Measurements from ENCODE around the gene ETF1.
A peak's percentile ranks its signal among the peaks of the same experiment; 100 is the strongest.
"Not testable (repeated sequence)": the region's sequence is repeated elsewhere in the genome, so short reads cannot be mapped to it uniquely, and the experiment has no call there.

Gene ETF1

DNA sequence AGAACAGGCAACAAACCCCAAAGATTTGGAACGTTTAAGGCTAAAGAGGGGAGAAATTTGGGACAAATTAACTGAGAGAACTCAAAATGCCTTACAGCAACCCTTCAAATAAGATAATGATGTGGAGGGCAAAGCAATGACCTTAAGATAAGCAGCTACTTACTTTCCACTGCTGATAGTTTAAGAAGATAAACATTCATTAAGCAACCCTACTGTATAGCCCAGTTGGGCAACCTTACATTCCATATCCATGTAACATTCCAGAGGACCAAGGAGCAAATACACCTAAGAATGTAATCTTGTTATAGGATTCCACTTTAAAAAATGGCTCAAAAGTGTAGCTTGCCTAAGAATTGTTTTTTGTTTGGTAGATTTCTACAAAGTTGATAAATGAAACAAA is 14.8 kb downstream of the ETF1 start:
- no peak for DNase-seq

DNA sequence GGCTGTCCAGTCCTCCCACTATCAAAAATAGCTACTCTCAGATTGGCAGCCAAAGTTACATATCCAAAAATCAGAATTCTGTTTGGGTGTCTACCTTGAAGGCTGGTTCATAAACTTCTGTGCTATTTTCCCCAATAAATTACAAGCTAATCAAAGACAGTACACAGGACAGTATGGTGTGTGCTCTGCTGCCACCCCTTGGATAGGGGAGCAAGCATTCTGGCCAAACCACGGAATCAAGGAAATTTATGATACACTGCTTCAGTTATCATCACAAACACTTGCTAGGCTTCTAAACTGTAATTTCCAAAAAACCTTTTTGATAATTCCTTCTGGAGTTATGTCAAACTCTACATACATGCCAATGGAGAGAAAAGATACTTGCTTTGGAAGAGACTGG is 15.9 kb downstream of the ETF1 start:
- no peak for DNase-seq

DNA sequence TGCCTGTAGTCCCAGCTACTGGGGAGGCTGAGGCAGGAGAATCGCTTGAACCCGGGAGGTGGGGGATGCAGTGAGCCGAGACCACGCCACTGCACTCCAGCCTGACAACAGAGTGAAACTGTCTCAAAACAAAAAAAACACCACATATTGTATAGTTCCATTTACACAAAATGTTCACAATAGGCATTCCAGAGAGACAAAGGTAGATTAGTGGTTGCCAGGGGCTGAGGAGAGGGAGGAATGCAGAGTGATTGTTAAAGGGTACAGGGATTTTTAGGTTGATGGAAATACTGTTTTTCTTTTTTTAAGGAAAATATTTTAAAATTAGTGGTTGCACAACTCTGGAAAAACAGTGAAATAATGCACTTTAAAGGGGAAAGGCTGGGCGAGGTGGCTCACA is 19.6 kb downstream of the ETF1 start:
- DNase-seq, result no peak

DNA sequence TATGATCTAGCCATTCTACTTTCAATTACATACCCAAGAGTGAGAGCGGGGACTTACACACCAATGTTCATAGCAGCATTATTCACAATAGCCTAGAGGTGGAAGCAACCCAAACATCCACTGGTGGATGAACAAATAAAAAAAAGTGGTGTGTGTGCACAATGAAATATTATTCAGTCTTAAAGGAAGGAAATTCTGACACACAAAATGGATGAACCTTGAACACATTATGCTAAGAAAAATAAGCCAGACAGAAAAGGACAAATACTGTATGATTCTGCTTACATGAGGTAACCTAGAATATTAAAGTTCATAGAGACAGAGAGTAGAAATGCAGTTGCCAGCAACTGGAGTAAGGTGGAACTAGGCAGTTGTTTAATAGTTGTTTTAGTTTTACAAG is 22.1 kb downstream of the ETF1 start:
- DNase-seq, result no peak

DNA sequence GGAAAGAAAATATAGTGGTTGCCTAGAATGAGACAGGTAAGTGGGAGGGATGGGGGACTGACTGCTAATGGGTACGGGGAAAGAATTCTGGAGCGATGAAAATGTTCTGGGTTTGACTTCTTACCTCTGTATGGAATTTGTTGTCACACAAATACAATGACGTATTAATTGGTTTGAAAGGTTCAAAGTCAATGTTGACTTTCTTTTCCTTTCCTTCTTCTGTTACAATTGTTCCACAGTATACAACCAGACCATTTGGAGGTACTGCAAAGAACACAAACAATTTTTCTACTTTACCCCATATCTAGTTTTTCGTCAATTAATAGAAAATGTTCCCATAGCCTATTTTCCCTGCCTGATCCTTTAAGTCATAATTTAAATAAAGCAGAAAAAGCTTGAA is 25.6 kb downstream of the ETF1 start:
- DNase-seq, result no peak

DNA sequence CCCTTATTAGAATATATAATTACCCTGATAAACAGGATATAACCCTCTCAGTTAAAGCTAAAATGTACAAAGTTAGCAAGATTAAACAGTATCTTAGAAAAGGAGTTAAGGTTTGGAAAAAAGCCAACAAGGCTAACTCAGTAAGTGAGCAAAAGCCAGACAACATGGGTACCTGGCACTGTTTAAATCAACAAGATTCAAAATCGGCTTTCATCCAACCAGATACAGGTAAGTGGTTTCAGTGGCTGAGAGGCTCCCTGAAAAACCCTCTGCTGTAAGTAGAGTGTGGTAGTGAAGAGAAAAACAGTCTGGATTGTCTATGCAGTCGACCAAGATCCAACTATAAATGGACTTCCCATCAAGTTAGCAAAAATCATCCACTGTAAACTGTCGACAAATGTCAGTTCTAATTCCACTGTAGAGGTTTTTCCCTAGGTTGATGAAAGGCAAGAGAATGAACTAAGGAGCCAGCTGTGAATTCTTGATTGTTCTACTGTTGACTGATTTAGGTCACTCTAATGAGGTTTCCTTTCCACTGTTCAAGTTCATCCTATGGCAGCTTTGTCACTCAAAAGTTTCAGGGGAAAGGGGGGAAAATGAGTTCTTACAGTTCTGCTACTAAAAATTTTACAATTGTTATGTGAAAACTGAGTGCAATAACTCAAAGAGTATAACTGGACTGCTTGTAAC is 27.3 kb downstream of the ETF1 start:
- DNase-seq, result no peak

DNA sequence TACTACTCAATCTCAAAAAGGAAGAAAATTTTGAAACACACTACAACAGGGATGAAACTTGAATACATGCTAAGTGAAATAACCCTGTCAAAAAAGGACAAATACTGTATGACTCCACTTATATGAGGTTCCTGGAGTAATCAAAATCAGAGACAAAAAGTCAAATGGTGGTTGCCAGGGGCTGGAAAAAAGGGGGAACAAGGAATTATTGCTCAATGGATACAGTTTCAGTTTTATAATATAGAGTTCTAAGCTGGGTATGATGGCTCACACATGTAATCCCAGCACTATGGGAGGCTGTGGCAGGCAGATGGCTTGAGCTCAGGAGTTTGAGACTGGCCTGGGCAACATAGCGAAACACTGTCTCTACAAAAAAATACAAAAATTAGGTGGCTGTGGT is 29.0 kb downstream of the ETF1 start:
- no peak for DNase-seq

DNA sequence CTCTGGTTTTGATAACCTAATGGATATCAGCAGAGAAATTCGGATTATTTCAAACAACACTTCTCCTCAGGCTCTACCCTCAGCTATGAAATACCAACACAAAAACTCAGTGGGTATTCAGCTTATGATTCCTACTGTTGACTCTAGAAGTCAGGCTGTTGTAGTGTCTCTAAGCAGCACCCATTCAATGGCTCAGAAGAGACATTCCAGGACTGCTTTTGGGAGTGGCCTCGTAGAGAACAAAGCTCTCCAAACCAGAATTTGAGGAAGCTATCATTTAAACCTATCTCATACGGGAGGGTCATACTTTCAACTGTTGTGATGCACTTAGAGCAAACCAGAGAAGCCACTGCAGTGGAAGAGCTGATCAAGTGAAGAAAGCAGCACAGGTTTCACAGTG is 34.1 kb downstream of the ETF1 start:
- no peak for DNase-seq

DNA sequence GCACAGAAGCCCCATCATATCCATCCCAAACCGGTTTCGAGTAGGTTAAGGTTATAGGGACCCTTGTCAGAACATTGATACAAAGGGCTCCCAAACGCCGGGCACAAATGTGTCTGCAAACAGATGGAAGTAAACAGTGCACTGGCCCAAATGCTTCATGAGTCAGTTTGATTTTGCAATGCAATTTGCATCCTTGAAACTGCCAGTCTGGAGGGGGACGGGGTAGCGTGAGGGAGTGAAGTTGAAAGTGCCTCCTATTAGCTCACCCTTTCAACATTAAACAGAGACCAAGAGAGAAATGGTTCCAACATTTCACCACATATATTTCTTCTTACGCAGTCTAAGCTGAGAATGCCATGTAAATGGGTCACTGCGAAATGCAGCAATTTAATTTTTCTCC is 35.6 kb downstream of the ETF1 start:
- not testable (repeated sequence) for DNase-seq

DNA sequence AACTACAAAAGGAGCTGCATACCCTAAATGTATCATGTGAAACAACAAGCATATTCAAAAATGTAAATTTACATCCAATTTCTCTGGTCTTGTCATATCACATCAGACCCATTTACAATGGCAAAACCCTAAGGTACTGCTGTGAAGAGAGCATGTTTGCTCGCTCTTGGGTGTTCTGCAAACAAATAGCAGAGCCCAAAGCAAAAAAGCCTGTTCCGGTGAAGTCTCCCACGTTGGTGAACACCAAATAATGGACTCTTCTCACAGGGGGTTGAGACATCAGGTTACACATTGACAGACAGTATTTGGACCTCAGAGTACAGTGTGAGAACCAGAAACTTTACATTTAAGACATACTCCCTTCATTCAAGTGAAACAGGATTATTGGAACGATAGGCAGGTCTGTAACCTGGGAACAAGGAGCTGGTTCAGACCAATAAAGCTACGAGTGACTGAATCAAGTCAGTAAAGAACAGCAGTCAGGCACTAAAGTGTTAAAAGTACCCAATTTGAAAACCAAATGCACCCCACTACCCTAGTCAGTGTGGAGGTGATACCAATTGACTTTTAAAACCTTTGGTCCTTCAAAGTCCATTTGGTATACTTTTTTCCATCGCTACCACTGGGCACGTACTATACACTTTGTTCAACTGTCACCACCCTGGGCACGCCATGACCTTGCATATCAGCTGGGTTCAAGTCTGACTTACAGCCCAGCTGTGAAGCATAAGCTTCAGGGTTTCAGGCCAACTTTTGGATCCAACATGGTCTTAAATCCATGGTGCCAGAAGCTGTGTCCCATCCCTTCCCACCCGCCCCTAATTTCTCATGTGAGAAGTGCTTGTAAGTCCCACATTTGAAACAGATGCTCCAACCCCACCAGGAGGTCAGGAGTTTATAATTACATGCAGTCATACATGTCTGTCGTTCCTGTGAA is 36.4 kb downstream of the ETF1 start:
- DNase-seq, result no peak

DNA sequence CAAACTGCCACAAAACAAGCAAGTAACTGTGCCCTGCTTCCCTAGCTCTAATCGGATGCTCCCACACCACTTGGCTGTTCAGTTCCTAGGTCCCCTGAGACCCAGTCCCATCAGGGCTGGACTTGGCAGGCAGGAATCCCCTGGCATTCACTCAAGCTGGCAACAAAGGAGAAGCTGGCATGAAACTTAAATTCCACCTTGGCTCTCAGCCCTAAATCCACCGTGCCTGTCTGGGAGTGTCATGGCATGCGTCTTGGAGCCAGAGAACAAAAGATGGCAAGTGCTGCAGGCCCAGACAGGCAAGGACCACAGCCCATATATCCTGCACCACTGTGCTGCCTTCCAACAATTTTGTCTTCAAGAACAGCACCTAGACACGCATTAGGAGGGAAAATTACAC is 38.2 kb downstream of the ETF1 start:
- DNase-seq, result no peak

DNA sequence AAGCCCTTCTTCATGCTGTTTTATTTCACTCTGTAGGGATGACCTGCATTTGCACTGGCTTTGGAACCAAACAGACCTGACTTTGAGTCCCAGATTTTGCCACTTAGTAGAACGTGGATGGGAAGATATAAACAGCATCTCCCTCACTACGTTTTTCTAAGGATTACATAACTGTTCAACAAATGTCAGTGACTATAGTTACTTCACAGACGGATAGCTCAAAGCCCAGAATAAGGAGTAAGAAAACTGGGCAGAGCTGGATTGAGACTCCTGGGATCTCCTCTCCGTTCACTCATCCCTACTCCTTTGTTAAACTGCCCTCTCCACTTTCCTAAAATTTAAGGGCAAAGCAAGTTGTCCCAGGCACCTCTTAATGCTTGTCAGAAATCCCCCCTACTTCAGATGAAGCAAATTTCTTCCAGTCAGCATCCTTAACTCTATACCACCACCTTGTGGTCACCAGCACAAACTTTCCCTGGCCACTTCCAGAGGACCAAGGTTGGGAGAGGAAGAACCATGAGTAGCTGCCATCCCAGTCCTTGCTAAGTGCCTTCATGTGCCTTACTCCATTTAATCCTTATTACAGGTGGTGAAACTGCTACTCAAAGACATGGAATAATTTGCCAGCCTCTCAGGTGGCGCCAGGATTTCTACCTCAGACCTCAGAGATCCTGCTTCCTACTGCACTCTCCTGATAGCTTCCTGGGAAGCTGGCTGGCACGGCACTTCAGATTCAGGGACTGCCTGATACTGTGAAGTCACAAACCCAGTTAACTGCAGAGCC is 39.4 kb downstream of the ETF1 start:
- peak; percentile 59 for DNase-seq

DNA sequence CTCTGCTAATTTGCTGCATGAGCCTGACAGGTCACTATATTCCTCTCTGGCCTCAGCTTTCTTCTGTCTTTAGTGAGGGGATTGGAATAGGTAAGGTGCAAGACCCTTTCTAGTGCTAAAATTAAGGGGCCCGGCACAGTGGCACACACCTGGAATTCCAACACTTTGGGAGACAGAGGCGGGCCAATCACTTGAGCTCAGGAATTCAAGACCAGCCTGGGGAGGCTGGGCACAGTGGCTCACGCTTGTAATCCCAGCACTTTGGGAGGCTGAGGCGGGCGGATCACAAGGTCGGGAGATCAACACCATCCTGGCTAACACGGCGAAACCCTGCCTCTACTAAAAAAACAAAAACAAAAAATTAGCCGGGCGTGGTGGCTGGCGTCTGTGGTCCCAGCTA is 40.5 kb downstream of the ETF1 start:
- DNase-seq, result no peak

DNA sequence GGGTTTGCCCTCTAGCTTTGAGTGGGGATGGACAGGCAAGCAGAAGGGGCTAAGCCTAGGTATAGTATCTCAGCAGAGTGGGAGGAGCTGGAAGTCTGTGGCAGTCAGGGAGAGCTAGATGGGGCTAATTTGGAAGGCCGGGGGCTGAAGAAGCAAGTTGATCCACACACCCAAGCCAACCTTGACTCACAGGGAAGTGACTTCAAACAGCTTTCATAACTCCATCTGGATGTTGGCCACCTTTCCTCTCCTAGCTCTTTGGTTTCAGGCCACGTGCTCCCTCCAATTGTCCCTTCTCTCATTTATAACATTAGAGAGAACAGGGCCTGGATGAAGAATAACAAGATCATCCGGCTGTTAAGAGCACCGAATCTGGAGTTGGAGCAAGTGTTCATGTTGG is 40.9 kb downstream of the ETF1 start:
- no peak for DNase-seq

DNA sequence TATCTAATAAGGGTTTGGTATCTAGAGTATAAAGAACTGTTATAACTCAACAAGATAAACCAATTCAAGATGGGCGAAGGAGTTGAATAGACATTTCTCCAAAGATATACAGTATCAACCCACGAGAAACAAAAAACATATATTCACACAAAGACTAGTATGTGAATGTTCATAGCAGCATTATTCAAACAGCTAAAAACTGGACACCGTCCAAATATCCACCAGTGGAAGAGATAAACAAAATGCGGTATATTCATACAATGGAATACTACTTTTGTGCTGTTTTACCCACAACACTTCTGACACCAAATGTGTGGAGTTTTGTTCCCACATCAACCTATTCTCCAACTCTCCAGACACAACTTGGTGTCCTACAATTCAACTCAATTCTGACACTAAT is 44.7 kb downstream of the ETF1 start:
- DNase-seq, result no peak

DNA sequence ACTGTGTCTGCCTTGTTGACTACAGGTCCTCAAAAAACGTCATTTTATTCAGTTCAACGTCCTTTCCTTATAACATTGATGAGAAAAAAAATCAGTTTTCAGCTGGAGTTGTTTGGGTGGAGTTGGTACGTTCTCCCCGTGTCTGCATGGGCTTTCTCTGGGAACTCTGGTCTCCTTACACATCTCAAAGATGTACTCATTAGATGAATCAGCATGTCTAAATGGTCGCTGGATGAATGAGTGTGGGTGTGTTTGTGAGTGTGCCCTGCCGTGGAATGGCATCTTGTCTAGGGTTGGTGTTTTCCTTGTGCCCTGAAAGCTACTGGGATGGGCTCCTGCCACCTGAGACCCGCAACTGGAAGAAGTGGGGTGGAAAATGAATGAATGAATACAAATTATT is 47.7 kb downstream of the ETF1 start:
- DNase-seq, result no peak

DNA sequence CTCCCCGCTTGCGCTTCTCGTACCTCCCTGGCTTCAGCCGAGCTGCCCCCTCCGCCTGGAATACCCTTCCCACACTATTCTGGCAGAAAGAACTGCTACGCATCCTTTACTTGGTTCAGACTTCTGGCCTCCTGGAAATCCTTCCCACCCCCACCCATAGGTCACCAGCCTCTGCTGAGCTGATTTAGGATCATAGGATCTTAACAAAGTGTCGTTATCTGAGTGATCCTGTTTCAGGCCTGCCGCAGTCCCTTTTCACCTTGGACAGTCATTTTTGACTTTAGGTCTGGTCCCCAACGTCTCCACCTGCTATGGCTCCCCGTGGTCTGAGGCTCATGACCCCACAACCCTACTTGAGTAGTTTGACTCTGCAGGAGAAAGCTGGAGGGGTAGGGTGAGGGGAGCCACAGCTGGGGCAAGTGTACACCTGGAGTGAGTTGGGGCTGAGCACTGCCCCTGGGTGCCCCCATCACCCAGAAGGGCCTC is 50.4 kb downstream of the ETF1 start:
- no peak for DNase-seq

DNA sequence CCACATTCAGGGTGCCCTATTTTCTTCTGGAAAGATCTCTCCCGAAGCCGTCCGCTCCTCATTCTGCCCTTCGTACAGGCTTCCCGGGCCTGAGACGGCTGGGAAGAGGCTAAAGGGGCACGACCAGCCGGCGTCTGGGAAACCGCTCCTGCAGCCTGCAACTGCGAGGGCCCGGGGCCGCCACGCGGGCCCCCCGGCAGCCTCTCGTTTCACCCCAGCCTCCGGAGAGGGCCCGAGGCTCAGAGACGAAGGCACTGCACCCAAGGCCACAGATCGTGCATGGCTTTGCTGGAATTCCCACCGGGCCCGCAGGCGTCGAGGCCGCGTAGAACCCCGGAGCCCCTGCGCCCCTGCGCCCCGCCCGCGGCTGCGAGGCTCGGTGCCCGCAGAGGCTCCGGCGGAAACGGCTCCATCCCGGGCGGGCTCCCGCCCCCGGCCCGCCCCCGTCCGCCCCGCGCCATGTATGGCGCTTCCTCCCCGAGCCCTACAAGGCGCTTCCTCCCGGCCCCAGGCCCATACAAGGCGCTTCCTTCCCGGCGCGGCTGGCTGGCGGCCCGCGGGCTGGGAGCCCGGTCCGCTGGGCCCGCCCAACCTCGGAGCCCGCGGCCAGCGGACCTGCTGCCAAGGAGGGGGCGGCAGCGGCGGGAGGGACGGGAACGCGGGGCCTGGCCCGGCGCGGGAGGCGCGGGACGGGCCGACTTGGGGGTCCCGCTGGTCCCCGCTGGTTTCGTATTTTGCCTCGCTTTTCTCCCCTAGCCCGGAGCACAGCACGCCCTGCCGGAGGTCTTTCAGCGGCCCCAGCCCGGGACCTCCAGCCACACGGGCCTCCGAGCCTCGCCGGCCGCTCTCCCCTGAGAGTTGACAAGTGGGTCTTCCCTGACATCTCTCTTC is 51.1 kb downstream of the ETF1 start:
- DNase-seq, result peak; percentile 54

DNA sequence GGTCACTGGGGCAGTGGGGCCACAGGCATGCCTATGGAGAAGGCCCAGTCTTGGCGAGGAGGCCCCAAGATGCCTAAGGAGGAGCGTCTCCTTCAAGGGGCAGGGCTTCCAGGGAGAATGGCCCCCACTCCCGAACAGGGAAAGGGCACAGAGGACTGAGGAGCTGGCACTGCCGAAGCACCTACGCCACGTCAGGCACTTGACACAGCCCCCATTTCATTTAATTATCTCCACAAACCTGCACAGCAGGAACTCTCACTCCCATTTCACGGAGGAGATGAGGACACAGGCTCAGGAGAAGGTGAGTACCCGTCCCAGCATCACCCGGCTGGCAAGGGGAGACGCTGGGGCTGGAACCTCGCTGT is 51.8 kb downstream of the ETF1 start:
- no peak for DNase-seq

DNA sequence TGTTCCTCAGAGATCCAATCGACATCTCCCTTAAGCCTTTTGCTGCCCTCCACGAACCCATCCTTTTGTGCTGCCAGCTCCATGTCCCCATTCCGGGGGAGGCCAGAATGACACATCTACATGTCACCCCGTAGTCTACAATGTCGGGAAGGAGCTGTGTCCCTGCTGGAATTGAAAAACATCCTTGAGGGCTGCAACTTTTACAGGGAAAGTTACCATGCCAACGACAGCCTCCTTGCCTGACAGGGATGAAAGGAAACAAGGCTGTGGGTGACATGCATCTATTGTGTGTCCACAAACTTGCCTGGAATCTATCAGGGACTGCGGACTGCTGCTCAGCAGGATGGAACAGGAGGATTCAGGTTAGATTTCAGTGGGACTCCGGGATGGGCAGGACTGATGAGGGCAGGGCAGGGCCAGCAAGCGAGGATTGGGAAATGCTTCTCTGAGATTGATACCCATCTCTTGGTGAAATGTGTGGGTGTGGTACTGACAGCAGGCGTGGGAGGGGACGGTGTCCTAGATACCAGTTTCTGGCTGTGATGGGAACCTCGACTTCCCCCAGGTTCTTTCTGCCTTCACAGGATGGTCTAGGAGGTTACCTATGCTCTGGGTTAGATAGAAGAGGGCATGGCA is 52.3 kb downstream of the ETF1 start:
- DNase-seq, result no peak

DNA sequence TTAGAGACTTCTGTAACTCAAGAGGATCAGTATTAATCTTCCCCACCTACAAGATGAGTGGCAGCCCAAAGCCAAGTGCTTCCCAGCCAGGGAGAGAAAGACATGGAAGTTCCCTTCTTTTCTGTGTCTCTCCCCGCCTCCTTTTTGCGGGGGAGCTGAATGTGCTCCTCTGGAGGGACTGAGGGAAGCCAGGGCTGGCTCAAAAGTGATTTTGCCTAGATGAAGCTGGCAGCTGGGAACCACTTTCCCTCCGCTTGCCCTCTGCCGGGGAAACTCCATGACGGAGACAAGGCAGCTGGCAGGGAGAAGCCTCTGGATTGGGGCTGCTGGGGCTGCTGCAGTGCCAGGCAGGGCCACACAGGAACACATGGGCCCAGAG is 53.4 kb downstream of the ETF1 start:
- no peak for DNase-seq

DNA sequence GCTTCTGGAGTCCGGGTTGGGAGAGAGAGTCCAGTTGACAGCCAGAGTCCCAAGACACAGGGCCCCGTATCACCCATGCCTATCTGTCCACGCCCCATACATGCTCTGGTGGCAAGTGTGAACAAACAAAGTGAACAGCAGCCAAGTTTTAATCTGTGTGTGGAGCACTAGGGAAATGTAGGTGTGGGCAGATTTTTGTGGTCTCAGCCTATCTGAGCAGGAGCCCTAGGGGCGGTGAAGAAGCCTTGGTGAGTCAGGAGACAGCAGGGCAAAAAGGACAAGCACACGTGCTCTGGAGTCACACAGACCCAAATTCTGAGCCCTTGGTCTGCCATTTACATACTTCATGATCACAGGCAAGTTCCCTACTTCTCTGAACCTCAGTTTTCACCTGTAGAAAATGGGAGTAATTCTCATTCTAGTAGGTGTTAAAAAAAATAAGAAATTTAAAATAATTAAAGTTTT is 54.5 kb downstream of the ETF1 start:
- no peak for DNase-seq
